SU-DHL-6 (cell line): ENCODE measurements around the gene FURIN.

Experiments
- CTCF ChIP-seq: fragments of 200-600 bp; sonication (generic); IDR thresholded peaks from one replicate; pipeline ENCODE4 v1.5.1; 2017; ENCODE audit warnings: antibody characterized with exemption, mild to moderate bottlenecking, low read length, moderate library complexity; ENCODE audit not compliant: insufficient read depth, poor library complexity, severe bottlenecking
- EZH2phosphoT487 ChIP-seq: fragments of 200-600 bp; sonication (generic), shearing (Covaris generic); conservative IDR thresholded peaks from 2 replicates; pipeline ENCODE4 v1.6.1; 2018; ENCODE audit warnings: mild to moderate bottlenecking, antibody characterized with exemption, low read length, moderate library complexity, mixed read lengths

GRCh38 chr15:90839187-90840071 is 29.0 kb upstream of the FURIN start:
- TF ChIP-seq CTCF: no peak
- TF ChIP-seq EZH2phosphoT487: no peak
